BJ (cell line): ENCODE data around the gene WFDC10B. TPM values are rescaled to one million over a fixed set of nuclear protein-coding genes. Genes with fewer than 3 reads are reported as not detected.

Experiments
- CTCF ChIA-PET: fragments of 350-600 bp; formaldehyde crosslinking; extraction: SDS; loops from one replicate; lab custom pipeline; 2021; ENCODE audit warnings: antibody characterized with exemption, inconsistent platforms; lab: Yijun Ruan, JAX
- POLR2A ChIA-PET: fragments of 300-600 bp; sonication (Branson Sonifier 250); formaldehyde crosslinking; extraction: SDS; loops from one replicate; lab custom pipeline; 2021; ENCODE audit warnings: antibody characterized with exemption; lab: Charles Lee
- DNase-seq: peaks from one replicate; pipeline ENCODE4 v3.0.0-alpha.2; 2011; ENCODE audit warnings: low read depth
- H3K27me3 ChIP-seq: 2 replicates; pipeline ENCODE4 v1.6.0; 2011; ENCODE audit warnings: low read length; ENCODE audit not compliant: control insufficient read depth, insufficient read depth
- H3K36me3 ChIP-seq: 2 replicates; pipeline ENCODE4 v1.5.1; 2011; ENCODE audit warnings: low read length; ENCODE audit not compliant: control insufficient read depth, insufficient read depth
- H3K4me3 ChIP-seq: 2 replicates; pipeline ENCODE4 v1.5.1; 2011; ENCODE audit warnings: low read depth, mild to moderate bottlenecking, control low read depth, low read length
- CTCF ChIP-seq: IDR thresholded peaks from 2 replicates; pipeline ENCODE4 v1.5.1; 2011; ENCODE audit warnings: low read depth, mild to moderate bottlenecking, control low read depth, inconsistent platforms, low read length, moderate library complexity; ENCODE audit not compliant: insufficient read depth
- polyA plus RNA-seq: library from polyadenylated mRNA; depleted of rRNA; stranded (reverse); fragments of >200 nt; gene quantifications from 2 replicates; pipeline ENCODE4 v1.2.3, GENCODE V29; 2011; rRNA removed
- small RNA-seq: library from RNA; depleted of rRNA; stranded (forward); fragments of <200 nt; gene quantifications from one replicate; pipeline ENCODE3, GENCODE V24; 2012; ENCODE audit warnings: low replicate concordance, low read depth; ENCODE audit not compliant: insufficient read length

The WFDC10B gene
- polyA plus RNA-seq, 1 experiment = not detected

- no peak for TF ChIP-seq CTCF
- no peak for DNase-seq
- H3K36me3 ChIP-seq = no peaks in the 10 kb centered on the region
- no peaks in the 10 kb centered on the region for H3K27me3 ChIP-seq
- no peak overlapping the region for H3K4me3 ChIP-seq
- CTCF ChIA-PET = no interaction called here
- POLR2A ChIA-PET = no interaction called here
Observed at GRCh38 chr20:45636513-45636912, 68.3 kb downstream of the WFDC10B start.

Small RNA genes lying within 50 kb of the gene (small RNA-seq; reads per million reads assigned to genes)
- gene MIR3617 (0.84 reads per million), gene SPINT5P (not detected)

Other genes with a start within 250 kb of the WFDC10B start
- not detected in 2 replicates for gene WFDC2, start 235.3 kb downstream of the WFDC10B start, polyA plus RNA-seq
- not detected in 2 replicates for gene SPINT3, start 189.4 kb downstream of the WFDC10B start, polyA plus RNA-seq
- not detected in 2 replicates for gene WFDC6, start 165.5 kb downstream of the WFDC10B start, polyA plus RNA-seq
- gene EPPIN, start 157.6 kb downstream of the WFDC10B start, polyA plus RNA-seq = not detected in 2 replicates
- gene WFDC8, start 125.7 kb downstream of the WFDC10B start, polyA plus RNA-seq = not detected in 2 replicates
- gene WFDC10A, start 75.3 kb downstream of the WFDC10B start, polyA plus RNA-seq = not detected in 2 replicates
- gene WFDC9, start 73.7 kb downstream of the WFDC10B start, polyA plus RNA-seq = not detected in 2 replicates
- not detected in 2 replicates for gene WFDC11, start 34.8 kb downstream of the WFDC10B start, polyA plus RNA-seq
- not detected in 2 replicates for gene WFDC13, start 3.0 kb downstream of the WFDC10B start, polyA plus RNA-seq
- gene SPINT4, start 17.3 kb upstream of the WFDC10B start, polyA plus RNA-seq = not detected in 2 replicates
- gene WFDC3, start 86.9 kb upstream of the WFDC10B start, polyA plus RNA-seq = 0.71 and 0.78 TPM in 2 replicates
- gene DNTTIP1, start 86.9 kb upstream of the WFDC10B start, polyA plus RNA-seq = 35.6 and 44.8 TPM in 2 replicates
- 70.6 and 90.8 TPM in 2 replicates for gene UBE2C, start 107.6 kb upstream of the WFDC10B start, polyA plus RNA-seq
- 0.60 and 0.81 TPM in 2 replicates for gene TNNC2, start 122.3 kb upstream of the WFDC10B start, polyA plus RNA-seq
- gene SNX21, start 128.8 kb upstream of the WFDC10B start, polyA plus RNA-seq = 13.6 and 17.8 TPM in 2 replicates
- gene ACOT8, start 152.4 kb upstream of the WFDC10B start, polyA plus RNA-seq = 34.3 and 49.9 TPM in 2 replicates
- gene ZSWIM3, start 152.6 kb upstream of the WFDC10B start, polyA plus RNA-seq = 3.7 and 4.5 TPM in 2 replicates
- gene ZSWIM1, start 176.2 kb upstream of the WFDC10B start, polyA plus RNA-seq = 4.9 and 6.0 TPM in 2 replicates
- 0.59 and 0.66 TPM in 2 replicates for gene SPATA25, start 182.6 kb upstream of the WFDC10B start, polyA plus RNA-seq
- gene NEURL2, start 186.2 kb upstream of the WFDC10B start, polyA plus RNA-seq = 2.1 and 4.3 TPM in 2 replicates
- 286 and 408 TPM in 2 replicates for gene CTSA, start 186.3 kb upstream of the WFDC10B start, polyA plus RNA-seq
- 11.3 and 22.0 TPM in 2 replicates for gene PLTP, start 207.1 kb upstream of the WFDC10B start, polyA plus RNA-seq
- 12.7 and 20.9 TPM in 2 replicates for gene PCIF1, start 229.7 kb upstream of the WFDC10B start, polyA plus RNA-seq